Upper lobe of left lung (tissue), 6 donors: ENCODE results near the gene TOPAZ1. TPM values are rescaled to one million over a fixed set of nuclear protein-coding genes. Genes with fewer than 3 reads are reported as not detected.

Experiments
- total RNA-seq, 6 donors: library from RNA; depleted of rRNA in 4 of 6; stranded (reverse); fragments of >200 nt in 4 of 6; gene quantifications; one replicate each; pipeline versions ENCODE4 v1.1.0 to v1.2.1, GENCODE V29; 2016 to 2021
- donor health status: DM: no; HTN: no; CAD: no; lungs with moderate emphysema.
- donor health status: DM: no; HTN: yes; CAD: no; lungs with severe emphysema.

The TOPAZ1 gene
- total RNA-seq, 6 donors from 2014 or later: not detected

Other genes starting within 250 kb of the TOPAZ1 start
- 10 to 100 TPM; 10.5 to 33.5 (median 19.6) TPM for gene TCAIM, start 96.9 kb downstream of the TOPAZ1 start, total RNA-seq
- gene ZNF445, start 235.8 kb downstream of the TOPAZ1 start, total RNA-seq: 10 to 100 TPM in 4 of 6 donors, 1 to 10 TPM in 2; 6.7 to 20.0 (median 12.9) TPM